Neuronal stem cell (in vitro differentiated cells): ENCODE data around the gene ELMOD1.
"Not testable (repeated sequence)": the region's sequence is repeated elsewhere in the genome, so short reads cannot be mapped to it uniquely, and the experiment has no call there.

Source experiments
- DNase-seq: peaks from one replicate; pipeline ENCODE4 v3.0.0-alpha.2; 2013; ENCODE audit warnings: low spot score
- H2AFZ ChIP-seq: one replicate; pipeline ENCODE4 v1.6.1; 2013; ENCODE audit warnings: mild to moderate bottlenecking, low read length, inconsistent platforms
- H2AK5ac ChIP-seq: 2 replicates; pipeline ENCODE4 v1.6.1; 2013; ENCODE audit warnings: low read depth, mild to moderate bottlenecking, inconsistent platforms, low read length, moderate library complexity, mixed read lengths
- H2BK120ac ChIP-seq: 2 replicates; pipeline ENCODE4 v1.6.1; 2013; ENCODE audit warnings: low read depth, mild to moderate bottlenecking, inconsistent platforms, low read length, moderate library complexity, mixed read lengths
- H2BK12ac ChIP-seq: one replicate; pipeline ENCODE4 v1.6.1; 2013; ENCODE audit warnings: low read length, inconsistent platforms
- H2BK15ac ChIP-seq: 2 replicates; pipeline ENCODE4 v1.6.1; 2013; ENCODE audit warnings: mild to moderate bottlenecking, low read length, inconsistent platforms, mixed read lengths
- H2BK5ac ChIP-seq: one replicate; pipeline ENCODE4 v1.6.1; 2013; ENCODE audit warnings: inconsistent platforms, mild to moderate bottlenecking, low read length, moderate library complexity
- H3K14ac ChIP-seq: one replicate; pipeline ENCODE4 v1.6.1; 2013; ENCODE audit warnings: low read length, inconsistent platforms
- H3K18ac ChIP-seq: 2 replicates; pipeline ENCODE4 v1.6.1; 2013; ENCODE audit warnings: low read length, inconsistent platforms
- H3K23ac ChIP-seq: 2 replicates; pipeline ENCODE4 v1.6.1; 2013; ENCODE audit warnings: low read depth, mild to moderate bottlenecking, mixed read lengths, low read length, inconsistent platforms; ENCODE audit not compliant: poor library complexity
- H3K27ac ChIP-seq: replicated peaks from 3 replicates; pipeline ENCODE4 v1.5.1; 2013; ENCODE audit warnings: low read length, inconsistent platforms
- H3K27me3 ChIP-seq, 3 experiments: 2 replicates each; pipeline ENCODE4 v1.6.1; 2013; ENCODE audit warnings: low read length in 3 of 3, mild to moderate bottlenecking in 2 of 3, inconsistent platforms in 1 of 3, low read depth in 1 of 3, mixed read lengths in 1 of 3, moderate library complexity in 1 of 3; ENCODE audit not compliant: control insufficient read depth in 3 of 3, insufficient read depth in 3 of 3
- H3K36me3 ChIP-seq, 2 donors: replicated peaks in 1 of 2; 2 replicates each; pipeline ENCODE4 v1.6.1; 2013; ENCODE audit warnings: low read length in 2 of 2; ENCODE audit not compliant: control insufficient read depth in 2 of 2, insufficient read depth in 2 of 2
- H3K4ac ChIP-seq: 2 replicates; pipeline ENCODE4 v1.6.1; 2013; ENCODE audit warnings: inconsistent platforms, mild to moderate bottlenecking, low read length, moderate library complexity
- H3K4me1 ChIP-seq, 2 donors: 1 replicate in 1 of 2; 2 replicates in 1 of 2; pipeline ENCODE4 v1.6.1; 2013; ENCODE audit warnings: low read length in 2 of 2, low read depth in 1 of 2; ENCODE audit not compliant: control insufficient read depth in 2 of 2, insufficient read depth in 1 of 2
- H3K4me2 ChIP-seq: one replicate; pipeline ENCODE4 v1.6.1; 2013; ENCODE audit warnings: mild to moderate bottlenecking, low read length, inconsistent platforms; ENCODE audit not compliant: insufficient read depth, poor library complexity, severe bottlenecking
- H3K4me3 ChIP-seq, 2 donors: 2 replicates each; pipeline ENCODE4 v1.5.1; 2013; ENCODE audit warnings: low read length in 2 of 2, mild to moderate bottlenecking in 2 of 2, inconsistent platforms in 1 of 2, moderate library complexity in 1 of 2
- H3K79me1 ChIP-seq: one replicate; pipeline ENCODE4 v1.6.1; 2013; ENCODE audit warnings: low read depth, mild to moderate bottlenecking, inconsistent platforms, low read length, moderate library complexity
- H3K9ac ChIP-seq: one replicate; pipeline ENCODE4 v1.6.1; 2013; ENCODE audit warnings: mild to moderate bottlenecking, low read depth, low read length, inconsistent platforms; ENCODE audit not compliant: poor library complexity
- H3K9me3 ChIP-seq, 2 donors: replicated peaks in 1 of 2; 2 replicates each; pipeline versions ENCODE3 to v1.6.1; 2013; ENCODE audit warnings: low read length in 2 of 2, mild to moderate bottlenecking in 2 of 2, inconsistent platforms in 1 of 2, low read depth in 1 of 2, mixed read lengths in 1 of 2, moderate library complexity in 1 of 2; ENCODE audit not compliant: control insufficient read depth in 2 of 2, insufficient read depth in 1 of 2
- H4K8ac ChIP-seq: one replicate; pipeline ENCODE4 v1.6.1; 2013; ENCODE audit warnings: low read depth, mild to moderate bottlenecking, inconsistent platforms, low read length, moderate library complexity
- H4K91ac ChIP-seq: one replicate; pipeline ENCODE4 v1.6.1; 2013; ENCODE audit warnings: low read length, low read depth, mild to moderate bottlenecking, inconsistent platforms; ENCODE audit not compliant: poor library complexity
- WGBS, 2 donors: extraction: QIAGEN DNeasy Blood & Tissue Kit; methylation state at CpG; one replicate each; pipeline ENCODE4 v1.1.7; 2013; ENCODE audit warnings: missing lambda C conversion rate in 2 of 2, mixed read lengths in 1 of 2; ENCODE audit not compliant: insufficient read length in 2 of 2, insufficient replicate concordance in 1 of 2; ENCODE audit errors: extremely low coverage in 2 of 2; 5-methylcytosine and 5-hydroxymethylcytosine counted together

The ELMOD1 gene

GRCh38 chr11:107576497-107577345 lies 14.2 kb upstream of the ELMOD1 start:
- H3K18ac ChIP-seq, H2BK15ac ChIP-seq, H2AK5ac ChIP-seq, H3K27me3 ChIP-seq, H3K27ac ChIP-seq, H3K79me1 ChIP-seq, H3K4ac ChIP-seq, H3K14ac ChIP-seq, H3K9me3 ChIP-seq, H3K9ac ChIP-seq, H2AFZ ChIP-seq, H2BK5ac ChIP-seq, H4K8ac ChIP-seq, H3K23ac ChIP-seq, H2BK120ac ChIP-seq, H3K4me2 ChIP-seq, H3K4me1 ChIP-seq, H2BK12ac ChIP-seq, H3K4me3 ChIP-seq, H3K36me3 ChIP-seq, H4K91ac ChIP-seq: not testable (repeated sequence)
- WGBS, 2 donors: no CpG with 5 or more reads among the region's 2 CpGs
- peak; percentile 30 for DNase-seq

GRCh38 chr11:107577346-107577711 lies 13.6 kb upstream of the ELMOD1 start:
- Histone ChIP-seq H3K9ac (no peak overlapping the region), H3K27me3 (peaks cover 0 to 4% (median 0%) of the 10 kb centered on the region in 3 experiments), H3K14ac (no peak overlapping the region), H3K36me3 (no peaks in the 10 kb centered on the region), H2BK120ac (no peak overlapping the region), H2BK5ac (no peak overlapping the region), H2BK12ac (no peak overlapping the region), H2AFZ (no peak overlapping the region), H3K23ac (no peak overlapping the region), H2AK5ac (no peak overlapping the region), H3K4ac (no peak overlapping the region), H3K4me3 (no peak overlapping the region), H3K4me1 (peaks cover 0 to 3% of the 10 kb centered on the region in 2 donors), H2BK15ac (no peak overlapping the region), H3K27ac (no peak overlapping the region), H4K91ac (no peak overlapping the region), H3K18ac (no peak overlapping the region), H3K4me2 (no peak overlapping the region), H3K9me3 (no peaks in the 10 kb centered on the region), H3K79me1 (no peaks in the 10 kb centered on the region), H4K8ac (no peak overlapping the region)
- WGBS, 2 donors: no CpG with 5 or more reads among the region's 6 CpGs
- DNase-seq: no peak

GRCh38 chr11:107579169-107579568 lies 11.8 kb upstream of the ELMOD1 start:
- not testable (repeated sequence) for H3K14ac ChIP-seq, H4K8ac ChIP-seq, H3K23ac ChIP-seq, DNase-seq, H2BK15ac ChIP-seq, H4K91ac ChIP-seq, H3K4me1 ChIP-seq, H2BK5ac ChIP-seq, H3K9me3 ChIP-seq, H2AK5ac ChIP-seq, H3K18ac ChIP-seq, H2AFZ ChIP-seq, H3K79me1 ChIP-seq, H3K4me2 ChIP-seq, H2BK120ac ChIP-seq, H2BK12ac ChIP-seq, H3K4ac ChIP-seq, H3K36me3 ChIP-seq, H3K4me3 ChIP-seq, H3K27ac ChIP-seq, H3K9ac ChIP-seq
- no CpG with 5 or more reads among the region's 2 CpGs for WGBS, 2 donors
- peaks cover 0 to 21% (median 0%) of the 10 kb centered on the region in 3 experiments for H3K27me3 ChIP-seq

- H3K79me1 ChIP-seq: no peaks in the 10 kb centered on the region
- no peaks in the 10 kb centered on the region for H3K36me3 ChIP-seq
- H3K9me3 ChIP-seq: no peaks in the 10 kb centered on the region
- H4K91ac ChIP-seq: no peak overlapping the region
- H3K18ac ChIP-seq: no peak overlapping the region
- H2BK12ac ChIP-seq: no peak overlapping the region
- WGBS, 2 donors: no CpG with 5 or more reads among the region's 3 CpGs
- H3K23ac ChIP-seq: no peak overlapping the region
- H3K14ac ChIP-seq: no peak overlapping the region
- no peak overlapping the region for H3K9ac ChIP-seq
- no peak overlapping the region for H2BK120ac ChIP-seq
- peaks cover 0 to 3% of the 10 kb centered on the region in 2 donors for H3K4me1 ChIP-seq
- no peak overlapping the region for H3K4ac ChIP-seq
- H3K27me3 ChIP-seq: peaks cover 0 to 32% (median 0%) of the 10 kb centered on the region in 3 experiments
- H2BK15ac ChIP-seq: no peak overlapping the region
- H3K4me2 ChIP-seq: no peak overlapping the region
- no peak overlapping the region for H2AFZ ChIP-seq
- no peak overlapping the region for H3K4me3 ChIP-seq
- DNase-seq: no peak
- H4K8ac ChIP-seq: no peak overlapping the region
- H3K27ac ChIP-seq: no peak overlapping the region
- H2AK5ac ChIP-seq: no peak overlapping the region
- no peak overlapping the region for H2BK5ac ChIP-seq
Measured at GRCh38 chr11:107581147-107581546, 9.8 kb upstream of the ELMOD1 start.
